Measurements from ENCODE around the gene ACTL6B. TPM values are rescaled to one million over a fixed set of nuclear protein-coding genes. Genes with fewer than 3 reads are reported as not detected.

Gene ACTL6B
- not detected in 2 replicates for total RNA-seq

GRCh38 chr7:100655908-100656674 is at the start of gene ACTL6B:
Gene ACTL6B, minus strand, starts transcription at chr7:100656448. Its CDS starts 94 bp downstream, at chr7:100656354.

GRCh38 chr7:100694098-100694745 is 38.0 kb upstream of the ACTL6B start, which contains the start of gene GIGYF1:
Gene GIGYF1, minus strand, starts transcription at chr7:100694250. Its CDS starts 6,012 bp downstream, at chr7:100688238.

GRCh38 chr7:100673302-100673941 is 17.2 kb upstream of the ACTL6B start, which contains the start of gene GNB2:
Gene GNB2, plus strand, starts transcription at chr7:100673740. Its CDS starts 2,526 bp downstream, at chr7:100676266.

GRCh38 chr7:100641463-100641859 is 14.8 kb downstream of the ACTL6B start, which contains the start of gene TFR2:
Gene TFR2, minus strand, starts transcription at chr7:100641552. Its CDS starts 43 bp downstream, at chr7:100641509.

GRCh38 chr7:100611983-100612729 is 44.1 kb downstream of the ACTL6B start, which contains the start of gene MOSPD3:
Gene MOSPD3, plus strand, starts transcription at chr7:100612540. Its CDS starts 252 bp downstream, at chr7:100612792.

Other genes with a start within 250 kb of the ACTL6B start
- gene ZCWPW1, start 227.7 kb downstream of the ACTL6B start, total RNA-seq: 3.3 and 5.5 TPM in 2 replicates
- gene MEPCE, start 226.6 kb downstream of the ACTL6B start, total RNA-seq: 24.7 and 27.3 TPM in 2 replicates
- 13.9 and 33.2 TPM in 2 replicates for gene PPP1R35, start 220.0 kb downstream of the ACTL6B start, total RNA-seq
- gene SPACDR, start 192.2 kb downstream of the ACTL6B start, total RNA-seq: 0.34 and 0.43 TPM in 2 replicates
- 12.0 and 22.6 TPM in 2 replicates for gene TSC22D4, start 177.2 kb downstream of the ACTL6B start, total RNA-seq
- gene NYAP1, start 172.5 kb downstream of the ACTL6B start, total RNA-seq: 0.34 and 0.64 TPM in 2 replicates
- 3.4 and 6.7 TPM in 2 replicates for gene AGFG2, start 117.2 kb downstream of the ACTL6B start, total RNA-seq
- gene SAP25, start 82.5 kb downstream of the ACTL6B start, total RNA-seq: not detected in 2 replicates
- 5.1 and 8.5 TPM in 2 replicates for gene LRCH4, start 70.3 kb downstream of the ACTL6B start, total RNA-seq
- gene FBXO24, start 70.1 kb downstream of the ACTL6B start, total RNA-seq: 0.21 and 0.34 TPM in 2 replicates
- gene PCOLCE, start 54.1 kb downstream of the ACTL6B start, total RNA-seq: 0.57 TPM in 1 of 2 replicates, not detected in the other
- gene MOSPD3, start 43.9 kb downstream of the ACTL6B start, total RNA-seq: 1.0 and 3.1 TPM in 2 replicates
- gene TFR2, start 14.9 kb downstream of the ACTL6B start, total RNA-seq: under 0.01 and 0.14 TPM in 2 replicates
- gene GNB2, start 17.3 kb upstream of the ACTL6B start, total RNA-seq: 82.7 and 130 TPM in 2 replicates
- gene GIGYF1, start 37.8 kb upstream of the ACTL6B start, total RNA-seq: 10.3 and 16.4 TPM in 2 replicates
- 32.2 and 39.6 TPM in 2 replicates for gene POP7, start 49.7 kb upstream of the ACTL6B start, total RNA-seq
- not detected in 2 replicates for gene EPO, start 64.0 kb upstream of the ACTL6B start, total RNA-seq
- not detected in 2 replicates for gene ZAN, start 77.1 kb upstream of the ACTL6B start, total RNA-seq
- 125 and 255 TPM in 2 replicates for gene EPHB4, start 171.1 kb upstream of the ACTL6B start, total RNA-seq
- 11.3 and 13.5 TPM in 2 replicates for gene SLC12A9, start 196.3 kb upstream of the ACTL6B start, total RNA-seq
- 47.5 and 64.7 TPM in 2 replicates for gene TRIP6, start 210.9 kb upstream of the ACTL6B start, total RNA-seq
- 22.6 and 35.6 TPM in 2 replicates for gene SRRT, start 218.7 kb upstream of the ACTL6B start, total RNA-seq
- 3.8 and 7.9 TPM in 2 replicates for gene UFSP1, start 233.3 kb upstream of the ACTL6B start, total RNA-seq
- gene ACHE, start 239.4 kb upstream of the ACTL6B start, total RNA-seq: under 0.01 and 0.28 TPM in 2 replicates

Data from nasal cavity respiratory epithelium epithelial cell of viscerocranial mucosa (primary cell).